Measurements from ENCODE around the gene ZDHHC11. TPM values are rescaled to one million over a fixed set of nuclear protein-coding genes. Genes with fewer than 3 reads are reported as not detected.
"Not testable (repeated sequence)": the region's sequence is repeated elsewhere in the genome, so short reads cannot be mapped to it uniquely, and the experiment has no call there.

Gene ZDHHC11
- total RNA-seq, 5 donors from 2014 or later (not counting 1 experiment from before 2014, with no cell fraction given), result 6.5 to 38.0 (median 11.6) TPM

DNA sequence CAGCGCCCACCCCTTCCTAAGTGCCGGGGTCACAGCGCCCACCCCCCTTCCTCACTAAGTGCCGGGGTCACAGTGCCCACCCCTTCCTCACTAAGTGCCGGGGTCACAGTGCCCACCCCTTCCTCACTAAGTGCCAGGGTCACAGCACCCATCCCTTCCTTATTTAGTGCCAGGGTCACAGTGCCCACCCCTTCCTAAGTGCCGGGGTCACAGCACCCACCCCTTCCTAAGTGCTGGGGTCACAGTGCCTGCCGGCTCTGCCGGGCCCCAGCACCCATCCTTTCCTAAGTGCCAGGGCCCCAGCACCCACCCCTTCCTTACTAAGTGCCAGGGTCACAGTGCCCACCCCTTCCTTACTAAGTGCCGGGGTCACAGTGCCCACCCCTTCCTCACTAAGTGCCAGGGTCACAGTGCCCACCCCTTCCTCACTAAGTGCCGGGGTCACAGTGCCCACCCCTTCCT is 9.8 kb downstream of the ZDHHC11 start:
- H3K36me3 ChIP-seq (ENCODE audit: control insufficient read depth in 2 of 2, extremely low read depth in 1 of 2, insufficient read depth in 1 of 2, low read length in 1 of 2); H3K4me3 Mint-ChIP-seq; H3K9me3 Mint-ChIP-seq; DNase-seq; H3K27ac ChIP-seq (ENCODE audit: low read length); H3K27ac Mint-ChIP-seq; H3K9me3 ChIP-seq; CTCF ChIA-PET; H3K4me1 Mint-ChIP-seq; H3K27me3 ChIP-seq (replicated peaks in 1 of 2; ENCODE audit: control insufficient read depth in 2 of 2, extremely low read depth in 1 of 2, insufficient read depth in 2 of 2, low read length in 1 of 2); ATAC-seq (replicated peaks in 1 of 4); POLR2A ChIA-PET; H3K4me1 ChIP-seq (ENCODE audit: control insufficient read depth in 1 of 2, extremely low read depth in 1 of 2, insufficient read depth in 2 of 2, low read length in 2 of 2); H3K27me3 Mint-ChIP-seq; H3K36me3 Mint-ChIP-seq; H3K4me3 ChIP-seq (ENCODE audit: control insufficient read depth in 1 of 2, extremely low read depth in 1 of 2, low read length in 1 of 2): not testable (repeated sequence)
- WGBS (ENCODE audit: insufficient coverage), result 97% methylated on average over 5 of the region's 10 CpGs

DNA sequence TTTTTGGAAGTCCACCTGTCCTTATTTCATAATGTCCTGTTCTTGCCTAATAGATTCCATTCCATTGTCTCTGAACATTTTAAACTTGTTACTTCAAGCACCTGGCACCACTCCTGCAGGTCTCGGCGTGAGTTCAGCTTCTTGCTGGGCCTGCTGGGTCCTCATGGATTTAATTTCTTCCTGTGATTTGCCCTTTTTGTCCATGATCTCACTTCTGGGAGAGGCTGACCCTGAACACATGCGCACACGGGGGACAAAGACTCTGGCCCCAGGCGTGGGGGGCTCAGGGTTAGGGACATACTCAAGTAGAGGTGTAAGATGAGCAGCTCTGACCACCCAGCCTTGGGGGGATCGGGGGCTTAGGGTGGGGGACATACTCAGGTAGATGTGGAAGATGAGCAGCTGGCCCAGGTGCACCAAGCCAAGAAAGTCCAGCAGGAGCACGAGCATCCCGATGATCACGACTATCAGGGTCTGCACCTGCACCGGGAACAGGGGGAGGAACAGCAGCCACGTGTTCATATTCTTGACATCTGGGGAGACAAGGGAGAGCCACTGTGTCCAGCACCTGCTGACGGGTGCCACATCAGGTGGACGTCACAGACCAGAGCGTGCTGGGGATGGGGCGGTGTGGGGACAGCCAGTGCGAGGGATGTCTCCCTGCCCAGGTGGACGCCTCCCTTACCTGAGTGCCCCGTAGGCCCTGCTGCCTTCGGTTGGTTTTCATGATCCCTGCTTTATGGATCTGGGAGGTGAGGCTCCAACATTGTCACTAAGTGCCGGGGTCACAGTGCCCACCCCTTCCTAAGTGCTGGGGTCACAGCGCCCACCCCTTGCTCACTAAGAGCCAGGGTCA is 10.4 kb downstream of the ZDHHC11 start:
- H3K36me3 Mint-ChIP-seq; H3K36me3 ChIP-seq (ENCODE audit: control insufficient read depth in 2 of 2, extremely low read depth in 1 of 2, insufficient read depth in 1 of 2, low read length in 1 of 2); H3K4me3 Mint-ChIP-seq; H3K9me3 Mint-ChIP-seq; H3K4me1 ChIP-seq (ENCODE audit: control insufficient read depth in 1 of 2, extremely low read depth in 1 of 2, insufficient read depth in 2 of 2, low read length in 2 of 2); H3K27ac ChIP-seq (ENCODE audit: low read length); H3K9me3 ChIP-seq; H3K4me3 ChIP-seq (ENCODE audit: control insufficient read depth in 1 of 2, extremely low read depth in 1 of 2, low read length in 1 of 2); CTCF ChIA-PET; H3K27me3 Mint-ChIP-seq; H3K4me1 Mint-ChIP-seq; H3K27ac Mint-ChIP-seq; H3K27me3 ChIP-seq (replicated peaks in 1 of 2; ENCODE audit: control insufficient read depth in 2 of 2, extremely low read depth in 1 of 2, insufficient read depth in 2 of 2, low read length in 1 of 2); POLR2A ChIA-PET: not testable (repeated sequence)
- ATAC-seq (replicated peaks in 1 of 4) (peak in 1 of 4 experiments; percentile 15), DNase-seq (peak in 1 of 35 experiments; percentile 4)
- 79% methylated on average over 19 of the region's 21 CpGs for WGBS (ENCODE audit: insufficient coverage)

DNA sequence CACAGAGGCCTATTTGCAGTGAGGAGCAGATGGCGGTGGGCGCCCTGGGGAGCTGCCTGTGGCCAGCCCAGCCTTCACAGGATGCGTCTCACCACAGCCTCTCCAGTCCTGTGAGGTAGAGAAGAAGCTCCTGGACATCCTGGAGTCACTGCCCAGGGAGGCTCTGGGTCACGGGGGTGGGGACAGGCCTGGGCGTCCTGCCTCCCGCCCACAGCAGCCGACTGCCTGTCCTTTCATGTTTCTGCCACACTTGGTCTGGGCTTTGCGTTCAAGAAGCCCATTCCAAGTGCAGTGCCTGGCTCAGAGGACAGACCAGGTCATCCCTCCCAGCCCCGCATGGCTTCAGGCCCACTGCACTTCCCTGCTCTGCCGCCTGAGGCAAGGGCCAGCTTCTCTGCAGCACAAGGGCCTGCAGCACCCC is 12.3 kb downstream of the ZDHHC11 start:
- H3K4me3 Mint-ChIP-seq; H3K36me3 ChIP-seq (ENCODE audit: control insufficient read depth in 2 of 2, extremely low read depth in 1 of 2, insufficient read depth in 1 of 2, low read length in 1 of 2); H3K4me1 Mint-ChIP-seq; CTCF ChIA-PET; H3K27ac Mint-ChIP-seq; POLR2A ChIA-PET; H3K36me3 Mint-ChIP-seq; H3K4me3 ChIP-seq (ENCODE audit: control insufficient read depth in 1 of 2, extremely low read depth in 1 of 2, low read length in 1 of 2); H3K9me3 ChIP-seq; H3K27me3 Mint-ChIP-seq; H3K9me3 Mint-ChIP-seq; H3K4me1 ChIP-seq (ENCODE audit: control insufficient read depth in 1 of 2, extremely low read depth in 1 of 2, insufficient read depth in 2 of 2, low read length in 2 of 2); H3K27ac ChIP-seq (ENCODE audit: low read length); H3K27me3 ChIP-seq (replicated peaks in 1 of 2; ENCODE audit: control insufficient read depth in 2 of 2, extremely low read depth in 1 of 2, insufficient read depth in 2 of 2, low read length in 1 of 2); ATAC-seq (replicated peaks in 1 of 4): not testable (repeated sequence)
- 85% methylated on average over 8 of the region's 10 CpGs for WGBS (ENCODE audit: insufficient coverage)
- peak in 1 of 35 experiments; percentile 3 for DNase-seq

DNA sequence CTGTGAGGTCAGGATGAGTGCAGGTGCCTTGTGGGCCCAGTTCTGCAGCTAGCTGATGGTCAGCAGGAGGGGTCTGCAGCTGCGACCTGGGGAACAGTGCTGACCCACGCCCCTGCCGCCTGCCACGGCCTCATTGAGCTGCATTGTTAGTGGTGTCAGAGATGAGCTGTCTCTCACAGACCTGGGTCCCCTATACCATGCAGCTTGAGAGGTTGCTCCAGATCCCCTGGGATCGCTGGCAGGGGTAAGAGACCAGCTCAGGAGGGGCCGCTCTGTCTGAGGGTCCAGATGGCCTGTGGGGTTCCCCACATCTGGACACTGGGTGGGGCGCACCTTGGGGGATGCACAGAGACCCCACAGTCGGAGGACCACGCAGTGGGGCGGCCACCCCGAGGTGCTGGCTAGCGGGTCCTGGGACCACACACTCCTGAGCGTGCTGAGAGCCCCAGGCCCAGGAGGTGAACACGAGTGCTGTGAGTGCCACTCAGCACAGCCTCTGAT is 13.1 kb downstream of the ZDHHC11 start:
- CTCF ChIA-PET, H3K9me3 Mint-ChIP-seq: not testable (repeated sequence)

DNA sequence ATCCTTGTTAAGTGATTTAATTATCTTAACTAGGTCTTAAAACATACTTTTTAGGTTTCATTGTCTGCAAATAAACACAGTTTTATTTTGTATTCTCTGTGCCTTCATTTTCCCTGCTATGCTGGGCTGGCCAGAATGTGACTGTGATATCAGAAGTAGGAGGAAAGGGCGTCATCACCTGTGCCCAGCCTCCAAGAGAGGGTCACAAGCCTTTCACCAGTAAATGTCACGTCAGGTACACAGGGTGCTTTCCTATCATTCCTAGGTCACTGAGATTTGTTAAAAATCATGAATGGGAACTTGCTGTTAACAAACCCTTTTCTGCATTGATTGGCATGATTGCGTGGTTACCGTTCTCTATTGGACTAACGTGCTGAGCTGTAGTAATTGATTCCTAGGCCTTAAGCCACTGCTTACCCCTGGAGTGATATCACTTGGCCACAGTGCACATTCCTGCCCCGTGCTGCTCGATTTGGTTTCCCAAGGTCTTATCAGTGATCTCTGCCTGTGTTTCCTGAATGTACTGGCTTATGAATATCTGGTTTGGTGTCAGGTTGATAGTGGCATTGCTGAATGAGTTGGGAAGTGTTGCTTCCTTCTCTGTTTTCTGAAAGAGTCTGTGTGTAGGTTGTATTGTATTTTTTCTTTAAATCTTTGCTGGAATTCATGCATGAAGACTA is 14.7 kb downstream of the ZDHHC11 start:
- H3K9me3 Mint-ChIP-seq; H3K4me3 Mint-ChIP-seq; H3K4me1 ChIP-seq (ENCODE audit: control insufficient read depth in 1 of 2, extremely low read depth in 1 of 2, insufficient read depth in 2 of 2, low read length in 2 of 2); H3K36me3 Mint-ChIP-seq; H3K36me3 ChIP-seq (ENCODE audit: control insufficient read depth in 2 of 2, extremely low read depth in 1 of 2, insufficient read depth in 1 of 2, low read length in 1 of 2); H3K27me3 ChIP-seq (replicated peaks in 1 of 2; ENCODE audit: control insufficient read depth in 2 of 2, extremely low read depth in 1 of 2, insufficient read depth in 2 of 2, low read length in 1 of 2); H3K27ac Mint-ChIP-seq; H3K9me3 ChIP-seq; H3K4me3 ChIP-seq (ENCODE audit: control insufficient read depth in 1 of 2, extremely low read depth in 1 of 2, low read length in 1 of 2); POLR2A ChIA-PET; H3K4me1 Mint-ChIP-seq; H3K27me3 Mint-ChIP-seq; CTCF ChIA-PET; ATAC-seq (replicated peaks in 1 of 4); DNase-seq; H3K27ac ChIP-seq (ENCODE audit: low read length): not testable (repeated sequence)
- whole genome bisulfite sequencing (ENCODE audit: insufficient coverage), result 88% methylated on average over 4 of the region's 7 CpGs

More for the DNA sequence above, 13.1 kb downstream of the ZDHHC11 start:
- DNase-seq; H3K9me3 ChIP-seq; H3K27me3 ChIP-seq (replicated peaks in 1 of 2; ENCODE audit: control insufficient read depth in 2 of 2, extremely low read depth in 1 of 2, insufficient read depth in 2 of 2, low read length in 1 of 2); H3K4me1 Mint-ChIP-seq; H3K27me3 Mint-ChIP-seq; H3K27ac Mint-ChIP-seq; H3K4me3 ChIP-seq (ENCODE audit: control insufficient read depth in 1 of 2, extremely low read depth in 1 of 2, low read length in 1 of 2); H3K27ac ChIP-seq (ENCODE audit: low read length); H3K36me3 Mint-ChIP-seq; H3K36me3 ChIP-seq (ENCODE audit: control insufficient read depth in 2 of 2, extremely low read depth in 1 of 2, insufficient read depth in 1 of 2, low read length in 1 of 2); H3K4me3 Mint-ChIP-seq; ATAC-seq (replicated peaks in 1 of 4); H3K4me1 ChIP-seq (ENCODE audit: control insufficient read depth in 1 of 2, extremely low read depth in 1 of 2, insufficient read depth in 2 of 2, low read length in 2 of 2); POLR2A ChIA-PET: not testable (repeated sequence)
- 89% methylated on average over 11 of the region's 14 CpGs for WGBS (ENCODE audit: insufficient coverage)

DNA sequence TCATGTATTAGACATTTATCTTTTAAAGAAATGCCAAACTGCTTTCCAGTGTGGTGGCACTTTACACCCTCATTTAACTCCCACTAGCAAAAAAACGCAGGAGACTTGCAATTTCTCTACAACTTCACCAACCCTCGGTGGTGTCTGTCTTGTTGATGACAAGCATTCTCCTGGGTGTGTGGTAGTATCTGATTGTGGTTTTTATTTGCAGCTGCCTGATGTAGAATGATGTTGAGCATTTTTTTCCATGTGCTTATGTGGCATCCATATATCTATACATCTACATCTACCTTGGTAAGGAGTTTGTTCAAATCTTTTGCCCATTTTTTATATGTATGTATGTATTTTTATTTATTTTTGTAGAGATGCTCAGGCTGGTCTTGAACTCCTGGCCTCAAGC is 16.8 kb downstream of the ZDHHC11 start:
- H3K27ac ChIP-seq (ENCODE audit: low read length); H3K4me1 ChIP-seq (ENCODE audit: control insufficient read depth in 1 of 2, extremely low read depth in 1 of 2, insufficient read depth in 2 of 2, low read length in 2 of 2); H3K36me3 ChIP-seq (ENCODE audit: control insufficient read depth in 2 of 2, extremely low read depth in 1 of 2, insufficient read depth in 1 of 2, low read length in 1 of 2); H3K9me3 Mint-ChIP-seq; H3K27me3 ChIP-seq (replicated peaks in 1 of 2; ENCODE audit: control insufficient read depth in 2 of 2, extremely low read depth in 1 of 2, insufficient read depth in 2 of 2, low read length in 1 of 2); H3K4me3 Mint-ChIP-seq; POLR2A ChIA-PET; H3K4me1 Mint-ChIP-seq; H3K27ac Mint-ChIP-seq; DNase-seq; CTCF ChIA-PET; ATAC-seq (replicated peaks in 1 of 4); H3K36me3 Mint-ChIP-seq; H3K9me3 ChIP-seq; H3K4me3 ChIP-seq (ENCODE audit: control insufficient read depth in 1 of 2, extremely low read depth in 1 of 2, low read length in 1 of 2); H3K27me3 Mint-ChIP-seq: not testable (repeated sequence)
- no CpG with 5 or more reads among the region's 2 CpGs for WGBS (ENCODE audit: insufficient coverage)
